A549 (cell line): ENCODE data around the gene FAM120B. TPM values are rescaled to one million over a fixed set of nuclear protein-coding genes. Genes with fewer than 3 reads are reported as not detected.

Experiments used
- ATAC-seq, 2 experiments: fragments of 200-7000 bp in 1 of 2; fragments of >200 bp in 1 of 2; cut with Nextera tagmentation in 1 of 2; cut with Tn5 transposase in 1 of 2; 3 replicates each; pipeline versions ENCODE4 v1.8.0 to v1.9.1; 2018 to 2020; ENCODE audit warnings: mild to moderate bottlenecking in 1 of 2, moderate library complexity in 1 of 2
- CTCF ChIA-PET: fragments of 300-600 bp; sonication (Branson Sonifier 250); formaldehyde crosslinking; extraction: SDS; loops from one replicate; lab custom pipeline; 2021; ENCODE audit warnings: antibody characterized with exemption, inconsistent platforms; lab: Yijun Ruan, JAX
- POLR2A ChIA-PET: fragments of 350-600 bp; formaldehyde crosslinking; extraction: SDS; loops from one replicate; lab custom pipeline; 2021; ENCODE audit warnings: antibody characterized with exemption, inconsistent platforms; lab: Yijun Ruan, JAX
- DNase-seq, 2 experiments: peaks; one replicate each; pipeline versions ENCODE4 v3.0.0 to v3.0.0-alpha.2; 2011 to 2016; ENCODE audit warnings: low read depth in 1 of 2, low spot score in 1 of 2
- FAIRE-seq: peaks from 2 replicates; lab custom pipeline; 2011; peaks lifted over from hg19 to GRCh38; lab: Jason Lieb, UNC
- H3K27ac ChIP-seq, 2 experiments: fragments of >200 bp; sonication (Bioruptor Twin); formaldehyde crosslinking; 3 replicates each; pipeline ENCODE4 v1.5.1; 2016 to 2017
- H3K4me1 ChIP-seq: fragments of >200 bp; sonication (Bioruptor Twin); formaldehyde crosslinking; 3 replicates; pipeline ENCODE4 v1.6.1; 2016
- H3K4me2 ChIP-seq: fragments of >200 bp; sonication (Bioruptor Twin); formaldehyde crosslinking; 3 replicates; pipeline ENCODE4 v1.6.1; 2016
- H3K4me3 ChIP-seq: fragments of >200 bp; sonication (Bioruptor Twin); formaldehyde crosslinking; 3 replicates; pipeline ENCODE4 v1.5.1; 2016
- H3K9me3 ChIP-seq: fragments of >200 bp; sonication (Bioruptor Twin); formaldehyde crosslinking; 3 replicates; pipeline ENCODE4 v1.6.1; 2016
- CBX8 ChIP-seq: fragments of 200-600 bp; sonication (generic); IDR thresholded peaks from 2 replicates; pipeline ENCODE4 v1.6.1; 2016
- CEBPB ChIP-seq, 2 experiments: fragments of >200 bp in 1 of 2; sonication (Bioruptor Twin) in 1 of 2; formaldehyde crosslinking in 1 of 2; IDR thresholded peaks; 2 replicates each; pipeline ENCODE4 v1.6.1; 2012 to 2016
- EHF ChIP-seq: fragments of 250-450 bp; sonication (Bioruptor Pico); IDR thresholded peaks from 2 replicates; pipeline ENCODE4 v1.5.0; 2020; ENCODE audit warnings: mild to moderate bottlenecking
- EHMT2 ChIP-seq: fragments of 200-600 bp; sonication (generic); IDR thresholded peaks from 2 replicates; pipeline ENCODE4 v1.6.1; 2016; ENCODE audit warnings: antibody characterized with exemption, low read depth, mild to moderate bottlenecking, moderate library complexity
- ESRRA ChIP-seq: fragments of 150-350 bp; IDR thresholded peaks from 2 replicates; pipeline ENCODE4 v1.6.1; 2014; ENCODE audit warnings: mild to moderate bottlenecking, low read length, borderline replicate concordance
- FOSL2 ChIP-seq, 2 experiments: fragments of 450-650 bp in 1 of 2; fragments of >200 bp in 1 of 2; sonication (Bioruptor Twin) in 1 of 2; formaldehyde crosslinking; IDR thresholded peaks; 2 replicates each; pipeline versions ENCODE4 v1.5.0 to v1.6.1; 2016 to 2020; ENCODE audit warnings: mild to moderate bottlenecking in 1 of 2, moderate library complexity in 1 of 2
- GATA3 ChIP-seq: IDR thresholded peaks from 2 replicates; pipeline ENCODE4 v1.6.1; 2012; ENCODE audit warnings: borderline replicate concordance
- JUN ChIP-seq, 2 experiments: fragments of >200 bp; sonication (Bioruptor Twin); formaldehyde crosslinking; IDR thresholded peaks; 2 replicates in 1 of 2; 3 replicates in 1 of 2; pipeline ENCODE4 v1.6.1; 2016 to 2017
- JUNB ChIP-seq: fragments of >200 bp; sonication (Bioruptor Twin); formaldehyde crosslinking; IDR thresholded peaks from 2 replicates; pipeline ENCODE4 v1.6.1; 2016
- PHF8 ChIP-seq: fragments of 200-600 bp; sonication (generic); IDR thresholded peaks from 2 replicates; pipeline ENCODE4 v1.6.1; 2016; ENCODE audit warnings: low read depth, mild to moderate bottlenecking, antibody characterized with exemption, moderate library complexity, borderline replicate concordance
- POLR2AphosphoS2 ChIP-seq: conservative IDR thresholded peaks from 2 replicates; pipeline ENCODE4 v1.6.1; 2012; ENCODE audit warnings: low read length, improper control_type of control experiment, inconsistent platforms
- RAD21 ChIP-seq, 2 experiments: fragments of >200 bp in 1 of 2; sonication (Bioruptor Twin) in 1 of 2; formaldehyde crosslinking in 1 of 2; IDR thresholded peaks in 1 of 2; conservative IDR thresholded peaks in 1 of 2; 2 replicates in 1 of 2; 3 replicates in 1 of 2; pipeline ENCODE4 v1.6.1; 2012 to 2018; ENCODE audit warnings: inconsistent platforms in 1 of 2
- RARB ChIP-seq: fragments of 250-450 bp; sonication (Bioruptor Pico); IDR thresholded peaks from 2 replicates; pipeline ENCODE4 v1.8.0; 2021; ENCODE audit warnings: mild to moderate bottlenecking, moderate library complexity
- RCOR1 ChIP-seq: fragments of 150-350 bp; IDR thresholded peaks from 2 replicates; pipeline ENCODE4 v1.6.1; 2014; ENCODE audit warnings: antibody characterized with exemption, low read length, low read depth
- TP53 ChIP-seq: fragments of 250-450 bp; sonication (Bioruptor Pico); IDR thresholded peaks from 2 replicates; pipeline ENCODE4 v1.5.0; 2021; ENCODE audit warnings: mild to moderate bottlenecking, moderate library complexity
- ZC3H11A ChIP-seq: fragments of 450-650 bp; IDR thresholded peaks from 2 replicates; pipeline ENCODE4 v1.6.1; 2014; ENCODE audit warnings: antibody characterized with exemption, mild to moderate bottlenecking
- ZFP36 ChIP-seq: fragments of 450-650 bp; IDR thresholded peaks from 2 replicates; pipeline ENCODE4 v1.6.1; 2014; ENCODE audit warnings: borderline replicate concordance; ENCODE audit not compliant: partially characterized antibody
- WGBS: methylation state at CpG from one replicate; pipeline ENCODE4 v1.1.6; 2017; ENCODE audit errors: missing lambda C conversion rate; 5-methylcytosine and 5-hydroxymethylcytosine counted together
- polyA plus RNA-seq, 4 experiments: library from polyadenylated mRNA; depleted of rRNA in 3 of 4; stranded (reverse); fragments of >200 nt; fragmentation: RNase III in 1 of 4; extraction: RNeasy Plus Mini Kit Qiagen cat#74134 plus additional on column Dnase treatment in 1 of 4; gene quantifications; 2 replicates in 3 of 4; 3 replicates in 1 of 4; pipeline ENCODE4 v1.2.3, GENCODE V29; 2011 to 2017
- TF ChIP-seq, protein P1 (sequence below): fragments of 200-600 bp; sonication (generic); IDR thresholded peaks from 2 replicates; pipeline ENCODE4 v1.6.1; 2016; ENCODE audit warnings: antibody characterized with exemption, mild to moderate bottlenecking, moderate library complexity
- TF ChIP-seq, protein P2 (sequence below): fragments of 150-350 bp; IDR thresholded peaks from 2 replicates; pipeline ENCODE4 v1.6.1; 2014; ENCODE audit warnings: low read depth, mild to moderate bottlenecking, low read length
- TF ChIP-seq, protein P3 (sequence below): fragments of >200 bp; sonication (Bioruptor Twin); formaldehyde crosslinking; IDR thresholded peaks from 3 replicates; pipeline ENCODE4 v1.5.1; 2016
- TF ChIP-seq, protein P4 (sequence below): fragments of 250-450 bp; sonication (Bioruptor Pico); IDR thresholded peaks from 2 replicates; pipeline ENCODE4 v1.5.0; 2020; ENCODE audit warnings: low read depth, mild to moderate bottlenecking, moderate library complexity

Gene FAM120B
- polyA plus RNA-seq, 2 of the 4 experiments (the other 2 are of a cell fraction) = 7.0 to 7.7 TPM

DNA sequence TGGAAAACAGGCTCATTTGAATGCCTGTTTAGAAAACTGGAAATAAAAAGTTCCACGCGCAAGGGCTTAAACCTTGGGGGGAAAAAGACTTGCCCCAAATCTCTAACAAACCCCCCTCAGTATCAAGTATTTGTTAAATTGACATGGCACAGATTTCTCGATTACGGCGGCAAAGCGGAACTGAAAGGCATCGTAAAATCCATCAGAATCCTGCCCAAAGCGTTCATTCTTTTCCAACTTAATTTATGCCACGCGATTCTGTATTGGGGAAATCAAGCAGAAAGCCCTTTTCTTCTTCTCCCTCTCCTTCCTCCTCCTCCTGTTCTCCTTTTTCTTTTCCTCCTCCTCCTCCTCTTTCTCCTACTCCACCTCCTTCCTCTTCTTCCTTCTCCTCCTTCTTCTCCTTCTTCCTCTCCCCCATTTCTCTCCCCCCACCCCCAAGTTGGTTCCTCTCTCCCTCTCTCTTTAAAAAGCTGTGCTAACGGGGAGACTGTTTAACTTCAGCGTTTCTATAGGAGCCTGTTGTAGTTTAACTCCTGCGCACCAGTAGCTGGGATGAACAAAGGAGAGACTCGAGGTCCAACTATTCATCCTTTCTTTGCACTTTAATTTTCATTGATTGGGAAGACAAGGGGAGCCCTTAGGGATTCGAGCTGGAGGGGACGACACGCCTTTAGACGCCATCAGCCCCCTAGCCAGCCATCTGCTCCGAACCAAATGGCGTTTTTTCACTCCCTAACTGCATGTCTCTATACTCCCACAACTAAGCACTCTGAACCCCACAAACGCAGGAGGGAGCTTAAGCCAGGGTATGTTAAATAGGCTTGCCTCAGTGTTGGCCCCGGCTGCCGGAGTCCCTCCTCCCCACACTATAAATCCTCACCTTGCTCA, 13.0 kb upstream of the FAM120B start:
- TF ChIP-seq, protein P1, sequence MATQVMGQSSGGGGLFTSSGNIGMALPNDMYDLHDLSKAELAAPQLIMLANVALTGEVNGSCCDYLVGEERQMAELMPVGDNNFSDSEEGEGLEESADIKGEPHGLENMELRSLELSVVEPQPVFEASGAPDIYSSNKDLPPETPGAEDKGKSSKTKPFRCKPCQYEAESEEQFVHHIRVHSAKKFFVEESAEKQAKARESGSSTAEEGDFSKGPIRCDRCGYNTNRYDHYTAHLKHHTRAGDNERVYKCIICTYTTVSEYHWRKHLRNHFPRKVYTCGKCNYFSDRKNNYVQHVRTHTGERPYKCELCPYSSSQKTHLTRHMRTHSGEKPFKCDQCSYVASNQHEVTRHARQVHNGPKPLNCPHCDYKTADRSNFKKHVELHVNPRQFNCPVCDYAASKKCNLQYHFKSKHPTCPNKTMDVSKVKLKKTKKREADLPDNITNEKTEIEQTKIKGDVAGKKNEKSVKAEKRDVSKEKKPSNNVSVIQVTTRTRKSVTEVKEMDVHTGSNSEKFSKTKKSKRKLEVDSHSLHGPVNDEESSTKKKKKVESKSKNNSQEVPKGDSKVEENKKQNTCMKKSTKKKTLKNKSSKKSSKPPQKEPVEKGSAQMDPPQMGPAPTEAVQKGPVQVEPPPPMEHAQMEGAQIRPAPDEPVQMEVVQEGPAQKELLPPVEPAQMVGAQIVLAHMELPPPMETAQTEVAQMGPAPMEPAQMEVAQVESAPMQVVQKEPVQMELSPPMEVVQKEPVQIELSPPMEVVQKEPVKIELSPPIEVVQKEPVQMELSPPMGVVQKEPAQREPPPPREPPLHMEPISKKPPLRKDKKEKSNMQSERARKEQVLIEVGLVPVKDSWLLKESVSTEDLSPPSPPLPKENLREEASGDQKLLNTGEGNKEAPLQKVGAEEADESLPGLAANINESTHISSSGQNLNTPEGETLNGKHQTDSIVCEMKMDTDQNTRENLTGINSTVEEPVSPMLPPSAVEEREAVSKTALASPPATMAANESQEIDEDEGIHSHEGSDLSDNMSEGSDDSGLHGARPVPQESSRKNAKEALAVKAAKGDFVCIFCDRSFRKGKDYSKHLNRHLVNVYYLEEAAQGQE = no peak
- peak; percentile 54; the same call in 1 of the 2 replicates for TF ChIP-seq CBX8
- TF ChIP-seq ZC3H11A = no peak
- TF ChIP-seq PHF8 = no peak
- TF ChIP-seq, all 56 proteins: peak for 1
- no peaks in the 10 kb centered on the region for H3K9me3 ChIP-seq
- H3K4me1 ChIP-seq = peaks cover 25% of the 10 kb centered on the region; the same call in 2 of the 3 replicates
- peak overlapping the region; percentile 97 for H3K4me2 ChIP-seq
- WGBS = 11% methylated on average over 23 of the region's 23 CpGs
- ChIA-PET CTCF (interaction anchor here (0.6 to 2.8 kb wide), 10 partner anchors 36 to 1401 kb away, joined by 3 to 9 read pairs (median 4); no protein-coding TSS in a partner anchor), POLR2A (no interaction called here)
- no peak for FAIRE-seq
- DNase-seq = no peak
- peak overlapping the region; percentile 11; the same call in 1 of the 3 replicates for H3K4me3 ChIP-seq
- H3K27ac ChIP-seq = no peak overlapping the region
- ATAC-seq = no peak

DNA sequence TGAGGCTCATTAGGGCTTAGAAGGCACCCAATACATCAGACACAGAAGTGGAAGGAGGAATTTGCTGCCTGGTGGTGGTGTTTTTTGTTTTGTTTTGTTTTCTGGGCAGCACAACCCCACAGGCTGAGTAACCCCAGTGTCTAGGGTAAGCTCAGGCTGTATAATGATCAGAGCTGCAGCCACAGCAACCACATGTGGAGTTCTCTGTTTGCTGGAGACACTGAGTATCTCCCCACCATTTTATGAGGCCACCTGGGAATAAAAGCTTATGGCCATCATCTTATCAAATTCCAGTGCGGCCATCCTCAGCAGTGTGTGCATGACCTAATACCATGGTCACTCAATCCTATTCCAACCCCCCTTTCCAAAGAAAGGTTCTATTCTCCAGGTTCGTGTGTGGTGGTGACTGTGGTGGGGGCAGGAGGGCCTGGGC, 12.2 kb upstream of the FAM120B start:
- Histone ChIP-seq H3K4me3 (no peak overlapping the region), H3K9me3 (no peaks in the 10 kb centered on the region), H3K4me1 (peaks cover 24% of the 10 kb centered on the region; the same call in 2 of the 3 replicates), H3K27ac (no peak overlapping the region), H3K4me2 (no peak overlapping the region)
- TF ChIP-seq TP53 (no peak), FOSL2 (IDR thresholded peaks at IDR 0.05) (no peak), FOSL2 (CRISPR knock-in tag; IDR thresholded peaks at IDR 0.05) (no peak), RCOR1 (no peak), RAD21 (conservative IDR thresholded peaks at IDR 0.05 in 1 of 2, IDR thresholded peaks at IDR 0.05 in 1 of 2) (no peak), JUN (IDR thresholded peaks at IDR 0.05) (no peak), ESRRA (no peak), POLR2AphosphoS2 (no peak), EHMT2 (no peak), CEBPB (IDR thresholded peaks at IDR 0.05) (no peak), JUNB (no peak), ZC3H11A (no peak), ZFP36 (no peak), RARB (no peak), GATA3 (no peak), EHF (CRISPR knock-in tag) (no peak)
- TF ChIP-seq, protein P2, sequence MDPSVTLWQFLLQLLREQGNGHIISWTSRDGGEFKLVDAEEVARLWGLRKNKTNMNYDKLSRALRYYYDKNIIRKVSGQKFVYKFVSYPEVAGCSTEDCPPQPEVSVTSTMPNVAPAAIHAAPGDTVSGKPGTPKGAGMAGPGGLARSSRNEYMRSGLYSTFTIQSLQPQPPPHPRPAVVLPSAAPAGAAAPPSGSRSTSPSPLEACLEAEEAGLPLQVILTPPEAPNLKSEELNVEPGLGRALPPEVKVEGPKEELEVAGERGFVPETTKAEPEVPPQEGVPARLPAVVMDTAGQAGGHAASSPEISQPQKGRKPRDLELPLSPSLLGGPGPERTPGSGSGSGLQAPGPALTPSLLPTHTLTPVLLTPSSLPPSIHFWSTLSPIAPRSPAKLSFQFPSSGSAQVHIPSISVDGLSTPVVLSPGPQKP = no peak
- TF ChIP-seq, protein P3, sequence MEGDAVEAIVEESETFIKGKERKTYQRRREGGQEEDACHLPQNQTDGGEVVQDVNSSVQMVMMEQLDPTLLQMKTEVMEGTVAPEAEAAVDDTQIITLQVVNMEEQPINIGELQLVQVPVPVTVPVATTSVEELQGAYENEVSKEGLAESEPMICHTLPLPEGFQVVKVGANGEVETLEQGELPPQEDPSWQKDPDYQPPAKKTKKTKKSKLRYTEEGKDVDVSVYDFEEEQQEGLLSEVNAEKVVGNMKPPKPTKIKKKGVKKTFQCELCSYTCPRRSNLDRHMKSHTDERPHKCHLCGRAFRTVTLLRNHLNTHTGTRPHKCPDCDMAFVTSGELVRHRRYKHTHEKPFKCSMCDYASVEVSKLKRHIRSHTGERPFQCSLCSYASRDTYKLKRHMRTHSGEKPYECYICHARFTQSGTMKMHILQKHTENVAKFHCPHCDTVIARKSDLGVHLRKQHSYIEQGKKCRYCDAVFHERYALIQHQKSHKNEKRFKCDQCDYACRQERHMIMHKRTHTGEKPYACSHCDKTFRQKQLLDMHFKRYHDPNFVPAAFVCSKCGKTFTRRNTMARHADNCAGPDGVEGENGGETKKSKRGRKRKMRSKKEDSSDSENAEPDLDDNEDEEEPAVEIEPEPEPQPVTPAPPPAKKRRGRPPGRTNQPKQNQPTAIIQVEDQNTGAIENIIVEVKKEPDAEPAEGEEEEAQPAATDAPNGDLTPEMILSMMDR = no peak
- TF ChIP-seq, protein P4, sequence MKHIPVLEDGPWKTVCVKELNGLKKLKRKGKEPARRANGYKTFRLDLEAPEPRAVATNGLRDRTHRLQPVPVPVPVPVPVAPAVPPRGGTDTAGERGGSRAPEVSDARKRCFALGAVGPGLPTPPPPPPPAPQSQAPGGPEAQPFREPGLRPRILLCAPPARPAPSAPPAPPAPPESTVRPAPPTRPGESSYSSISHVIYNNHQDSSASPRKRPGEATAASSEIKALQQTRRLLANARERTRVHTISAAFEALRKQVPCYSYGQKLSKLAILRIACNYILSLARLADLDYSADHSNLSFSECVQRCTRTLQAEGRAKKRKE (CRISPR knock-in tag) = no peak
- DNase-seq (no peak), FAIRE-seq (no peak), ATAC-seq (no peak)
- POLR2A ChIA-PET = interaction anchor here (1.2 kb wide), 1 partner anchor 13 kb away, joined by 3 read pairs; the partner anchor contains the start of gene FAM120B
- WGBS = 56% methylated on average over 2 of the region's 2 CpGs
- CTCF ChIA-PET = interaction anchor here (0.6 to 2.8 kb wide), 6 partner anchors 83 to 1402 kb away, joined by 3 to 9 read pairs (median 4); no protein-coding TSS in a partner anchor
